Mesothelial cell of epicardium (in vitro differentiated cells): Measurements from ENCODE around the gene ZP2. TPM values are rescaled to one million over a fixed set of nuclear protein-coding genes. Genes with fewer than 3 reads are reported as not detected.

Source experiments
- DNase-seq, 2 experiments: peaks; one replicate each; pipeline ENCODE4 v3.0.0; 2021; ENCODE audit warnings: low spot score in 2 of 2; ENCODE audit not compliant: unreplicated experiment in 2 of 2
- H3K27ac Mint-ChIP-seq: 2 replicates; pipeline ENCODE4 v1.8.0; 2021; ENCODE audit warnings: mixed read lengths
- H3K27me3 Mint-ChIP-seq: 2 replicates; pipeline ENCODE4 v1.8.0; 2021; ENCODE audit warnings: low read depth, mixed read lengths
- H3K36me3 Mint-ChIP-seq: 2 replicates; pipeline ENCODE4 v1.8.0; 2021; ENCODE audit warnings: mixed read lengths
- H3K4me1 Mint-ChIP-seq: 2 replicates; pipeline ENCODE4 v1.8.0; 2021; ENCODE audit warnings: mixed read lengths
- H3K4me3 Mint-ChIP-seq: 2 replicates; pipeline ENCODE4 v1.8.0; 2021; ENCODE audit warnings: mild to moderate bottlenecking, moderate library complexity, mixed read lengths
- H3K9me3 Mint-ChIP-seq: 2 replicates; pipeline ENCODE4 v1.8.0; 2021; ENCODE audit warnings: mixed read lengths
- CTCF ChIP-seq: fragments of 200-600 bp; sonication (generic); IDR thresholded peaks from one replicate; pipeline ENCODE4 v1.5.0; 2021; ENCODE audit warnings: antibody characterized with exemption; ENCODE audit not compliant: unreplicated experiment
- total RNA-seq: library from RNA; stranded (reverse); gene quantifications from 3 replicates; pipeline ENCODE4 v1.2.1, GENCODE V29; 2021

ZP2 gene
- total RNA-seq, 1 donor from 2014 or later = not detected

- Mint-ChIP-seq H3K36me3 (no peaks in the 10 kb centered on the region), H3K4me1 (no peaks in the 10 kb centered on the region), H3K4me3 (no peak overlapping the region), H3K9me3 (peaks cover 13% of the 10 kb centered on the region), H3K27me3 (peaks cover 16% of the 10 kb centered on the region), H3K27ac (peak overlapping the region; percentile 34)
- no peak for DNase-seq
- TF ChIP-seq CTCF = no peak
Measured at GRCh38 chr16:21217121-21217520, 5.7 kb upstream of the ZP2 start.

- Mint-ChIP-seq H3K27ac (no peak overlapping the region), H3K27me3 (peaks cover 3% of the 10 kb centered on the region), H3K36me3 (no peaks in the 10 kb centered on the region), H3K4me3 (no peak overlapping the region), H3K9me3 (peaks cover 4% of the 10 kb centered on the region), H3K4me1 (no peaks in the 10 kb centered on the region)
- no peak for TF ChIP-seq CTCF
- DNase-seq = no peak
Measured at GRCh38 chr16:21214086-21214485, 2.7 kb upstream of the ZP2 start.

- H3K9me3 Mint-ChIP-seq = peaks cover 3% of the 10 kb centered on the region
- no peak for DNase-seq
- no peak overlapping the region for H3K4me3 Mint-ChIP-seq
- TF ChIP-seq CTCF = no peak
- no peak overlapping the region for H3K27ac Mint-ChIP-seq
- H3K27me3 Mint-ChIP-seq = peaks cover 3% of the 10 kb centered on the region
- no peaks in the 10 kb centered on the region for H3K4me1 Mint-ChIP-seq
- no peaks in the 10 kb centered on the region for H3K36me3 Mint-ChIP-seq
Measured at GRCh38 chr16:21208446-21209230, 2.7 kb downstream of the ZP2 start.

GRCh38 chr16:21206550-21206949 lies 4.8 kb downstream of the ZP2 start:
- Mint-ChIP-seq H3K4me3 (no peak overlapping the region), H3K4me1 (peaks cover 5% of the 10 kb centered on the region), H3K9me3 (peaks cover 3% of the 10 kb centered on the region), H3K27me3 (no peaks in the 10 kb centered on the region), H3K36me3 (no peaks in the 10 kb centered on the region), H3K27ac (no peak overlapping the region)
- DNase-seq = no peak
- no peak for TF ChIP-seq CTCF

- no peaks in the 10 kb centered on the region for H3K36me3 Mint-ChIP-seq
- H3K27ac Mint-ChIP-seq = no peak overlapping the region
- TF ChIP-seq CTCF = no peak
- no peaks in the 10 kb centered on the region for H3K27me3 Mint-ChIP-seq
- H3K9me3 Mint-ChIP-seq = peaks cover 3% of the 10 kb centered on the region
- H3K4me1 Mint-ChIP-seq = peaks cover 5% of the 10 kb centered on the region
- DNase-seq = no peak
- no peak overlapping the region for H3K4me3 Mint-ChIP-seq
Measured at GRCh38 chr16:21205303-21205702, 6.1 kb downstream of the ZP2 start.
